Skeletal muscle cell (primary cell): Measurements from ENCODE around the gene RABL2B.
A peak's percentile ranks its signal among the peaks of the same experiment; 100 is the strongest.

Experiments used
- DNase-seq: peaks from one replicate; pipeline ENCODE4 v3.0.0-alpha.2; 2010; ENCODE audit warnings: low read depth
- H3K4me3 ChIP-seq: 2 replicates; pipeline ENCODE4 v1.5.1; 2011; ENCODE audit warnings: low read depth, mild to moderate bottlenecking, control low read depth, low read length, moderate library complexity

RABL2B gene

GRCh38 chr22:50739894-50740293, 43.5 kb downstream of the RABL2B start:
- H3K4me3 ChIP-seq = no peak overlapping the region
- no peak for DNase-seq

- no peak for DNase-seq
- no peak overlapping the region for H3K4me3 ChIP-seq
Measured at GRCh38 chr22:50739279-50739691, 44.2 kb downstream of the RABL2B start.

GRCh38 chr22:50738649-50739227, 44.7 kb downstream of the RABL2B start:
- H3K4me3 ChIP-seq = no peak overlapping the region
- DNase-seq = no peak

GRCh38 chr22:50737728-50738648, 45.4 kb downstream of the RABL2B start, which contains the start of gene ACR:
ACR (plus strand) TSS chr22:50738204; CDS start chr22:50738236, 32 bp downstream.
- H3K4me3 ChIP-seq = no peak within 1 kb of the TSS
- DNase-seq = no peak

GRCh38 chr22:50735739-50736030, 47.8 kb downstream of the RABL2B start:
- no peak for DNase-seq
- H3K4me3 ChIP-seq = no peak overlapping the region

- DNase-seq = no peak
- no peak overlapping the region for H3K4me3 ChIP-seq
Measured at GRCh38 chr22:50734986-50735738, 48.3 kb downstream of the RABL2B start.

GRCh38 chr22:50734343-50734771, 49.1 kb downstream of the RABL2B start:
- no peak for DNase-seq
- H3K4me3 ChIP-seq = no peak overlapping the region

GRCh38 chr22:50733521-50734342, 49.7 kb downstream of the RABL2B start:
- H3K4me3 ChIP-seq = peak overlapping the region; percentile 3
- no peak for DNase-seq

- no peak overlapping the region for H3K4me3 ChIP-seq
- no peak for DNase-seq
Measured at GRCh38 chr22:50732681-50733080, 50.8 kb downstream of the RABL2B start.

- H3K4me3 ChIP-seq = no peak overlapping the region
- no peak for DNase-seq
Measured at GRCh38 chr22:50731811-50732624, 51.4 kb downstream of the RABL2B start.

GRCh38 chr22:50730941-50731661, 52.3 kb downstream of the RABL2B start:
- H3K4me3 ChIP-seq = no peak overlapping the region
- DNase-seq = no peak

GRCh38 chr22:50730013-50730891, 53.2 kb downstream of the RABL2B start:
- no peak for DNase-seq
- no peak overlapping the region for H3K4me3 ChIP-seq

GRCh38 chr22:50729391-50730012, 53.9 kb downstream of the RABL2B start:
- no peak overlapping the region for H3K4me3 ChIP-seq

GRCh38 chr22:50728523-50728931, 54.9 kb downstream of the RABL2B start:
- no peak for DNase-seq
- H3K4me3 ChIP-seq = no peak overlapping the region

More at GRCh38 chr22:50729391-50730012, 53.9 kb downstream of the RABL2B start:
- DNase-seq = no peak

- H3K4me3 ChIP-seq = no peak overlapping the region
- DNase-seq = no peak
Measured at GRCh38 chr22:50727678-50728522, 55.5 kb downstream of the RABL2B start.
